ENCODE measurements around the gene COPS9. TPM values are rescaled to one million over a fixed set of nuclear protein-coding genes. Genes with fewer than 3 reads are reported as not detected.

Gene COPS9
- total and polyA plus RNA-seq, 2 experiments from 2014 or later = 91.7 to 629 TPM

GRCh38 chr2:240098349-240098748 is 37.8 kb downstream of the COPS9 start:
- 0 out of 2 replicates have a peak, but pooled peaks cover 3% of the 10 kb centered on the region for H3K9me2 ChIP-seq (ENCODE audit: insufficient read depth)
- no peaks in the 10 kb centered on the region for H3K36me3 ChIP-seq (ENCODE audit: insufficient read depth)
- no peak for ATAC-seq
- Mint-ChIP-seq H3K4me1 (peaks cover 9% of the 10 kb centered on the region), H3K27me3 (ENCODE audit: insufficient read depth, low read depth, poor library complexity) (peaks cover 8% of the 10 kb centered on the region), H3K4me3 (no peak overlapping the region), H3K36me3 (ENCODE audit: low read depth) (no peaks in the 10 kb centered on the region), H3K27ac (no peak overlapping the region), H3K9me3 (peaks cover 2% of the 10 kb centered on the region; the same call in 1 of the 3 replicates)
- H3K27me3 ChIP-seq (ENCODE audit: insufficient read depth) = peaks cover 17% of the 10 kb centered on the region
- no peak for DNase-seq (ENCODE audit: low spot score)
- H3K4me1 ChIP-seq (ENCODE audit: insufficient read depth) = peaks cover 17% of the 10 kb centered on the region
- H3K79me2 ChIP-seq (replicated peaks; ENCODE audit: insufficient read depth) = no peaks in the 10 kb centered on the region
- no peak overlapping the region for H3K27ac ChIP-seq (ENCODE audit: low read depth)
- H4K20me1 ChIP-seq (replicated peaks; ENCODE audit: insufficient read depth) = no peaks in the 10 kb centered on the region; the same call in 1 of the 2 replicates
- TF ChIP-seq ZNF114 (CRISPR knock-in tag; IDR thresholded peaks at IDR 0.05) = no peak
- no peak overlapping the region for H2AFZ ChIP-seq
- H3K4me3 ChIP-seq = no peak overlapping the region
- no peak overlapping the region for H3K4me2 ChIP-seq
- H3F3A ChIP-seq (replicated peaks; ENCODE audit: low read depth) = no peaks in the 10 kb centered on the region

GRCh38 chr2:240095556-240096523 is 40.3 kb downstream of the COPS9 start:
- no peak overlapping the region for H3K27ac Mint-ChIP-seq
- H3K4me1 Mint-ChIP-seq = peaks cover 11% of the 10 kb centered on the region
- H3K4me1 ChIP-seq (ENCODE audit: insufficient read depth) = peaks cover 17% of the 10 kb centered on the region
- H2AFZ ChIP-seq = peak overlapping the region; percentile 97
- H3K9me2 ChIP-seq (ENCODE audit: insufficient read depth) = no peaks in the 10 kb centered on the region
- no peaks in the 10 kb centered on the region for H4K20me1 ChIP-seq (replicated peaks; ENCODE audit: insufficient read depth)
- H3K79me2 ChIP-seq (replicated peaks; ENCODE audit: insufficient read depth) = no peaks in the 10 kb centered on the region
- peaks cover 17% of the 10 kb centered on the region for H3K27me3 ChIP-seq (ENCODE audit: insufficient read depth)
- no peaks in the 10 kb centered on the region for H3K36me3 ChIP-seq (ENCODE audit: insufficient read depth)
- peak overlapping the region; percentile 63 for H3K4me3 ChIP-seq
- H3K27me3 Mint-ChIP-seq (ENCODE audit: insufficient read depth, low read depth, poor library complexity) = peaks cover 10% of the 10 kb centered on the region
- peak overlapping the region; percentile 75 for H3K4me3 Mint-ChIP-seq
- peak; percentile 93 for ATAC-seq
- DNase-seq (ENCODE audit: low spot score) = peak; percentile 76
- no peaks in the 10 kb centered on the region for H3F3A ChIP-seq (replicated peaks; ENCODE audit: low read depth)
- H3K4me2 ChIP-seq = peak overlapping the region; percentile 81
- no peaks in the 10 kb centered on the region for H3K36me3 Mint-ChIP-seq (ENCODE audit: low read depth)
- peaks cover 6% of the 10 kb centered on the region; the same call in 1 of the 3 replicates for H3K9me3 Mint-ChIP-seq
- no peak overlapping the region for H3K27ac ChIP-seq (ENCODE audit: low read depth)
- TF ChIP-seq ETS1 (IDR thresholded peaks at IDR 0.05) (no peak), CTCF (conservative IDR thresholded peaks at IDR 0.05; ENCODE audit: low read depth in 2 of 2) (no peak), EZH2phosphoT487 (IDR thresholded peaks at IDR 0.05; ENCODE audit: unreplicated experiment) (no peak), ZNF114 (CRISPR knock-in tag; IDR thresholded peaks at IDR 0.05) (no peak), ZNF331 (CRISPR knock-in tag; IDR thresholded peaks at IDR 0.05; ENCODE audit: low read depth) (no peak), JUNB (IDR thresholded peaks at IDR 0.05; ENCODE audit: unreplicated experiment) (no peak), CREB1 (CRISPR knock-in tag; IDR thresholded peaks at IDR 0.05; ENCODE audit: low read depth) (no peak), EZH2 (IDR thresholded peaks at IDR 0.05; ENCODE audit: low read depth, unreplicated experiment) (no peak), STAT1 (IDR thresholded peaks at IDR 0.05; ENCODE audit: unreplicated experiment) (no peak), NANOG (IDR thresholded peaks at IDR 0.05; ENCODE audit: borderline replicate concordance) (no peak), POLR2AphosphoS5 (IDR thresholded peaks at IDR 0.05; ENCODE audit: low read depth) (no peak), ZNF462 (CRISPR knock-in tag; IDR thresholded peaks at IDR 0.05) (no peak)

Measured in GM23338 (cell line).